ENCODE results near the gene DGLUCY. TPM values are rescaled to one million over a fixed set of nuclear protein-coding genes. Genes with fewer than 3 reads are reported as not detected.
"Not testable (repeated sequence)": the region's sequence is repeated elsewhere in the genome, so short reads cannot be mapped to it uniquely, and the experiment has no call there.

The DGLUCY gene
- total RNA-seq, 2 experiments from 2014 or later: 52.3 to 59.3 TPM

DNA sequence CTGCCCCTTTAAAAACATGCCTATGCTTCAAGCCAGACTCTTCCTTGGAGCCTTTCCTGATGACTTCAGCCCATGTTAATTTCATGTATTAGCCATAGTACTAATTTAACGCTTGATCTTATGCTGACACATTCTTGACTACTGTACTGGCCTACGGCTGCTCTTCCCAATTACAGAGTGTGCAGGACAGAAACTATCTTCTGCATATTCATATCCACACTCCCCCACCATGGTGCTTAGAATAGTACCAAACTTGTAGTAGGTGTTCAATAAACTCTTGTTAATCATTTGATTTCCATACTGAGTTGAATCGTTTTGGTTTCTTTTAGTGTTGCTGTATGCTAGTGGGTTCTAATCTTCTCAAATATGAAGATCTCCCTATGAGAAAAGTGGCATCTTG is 21.8 kb upstream of the DGLUCY start:
- ATAC-seq (no peak), DNase-seq (no peak)
- Mint-ChIP-seq H3K4me1 (ENCODE audit: low read depth) (peaks cover 7% of the 10 kb centered on the region), H3K36me3 (ENCODE audit: low read depth) (no peaks in the 10 kb centered on the region), H3K27me3 (no peaks in the 10 kb centered on the region), H3K4me3 (no peak overlapping the region), H3K9me3 (no peaks in the 10 kb centered on the region), H3K27ac (no peak overlapping the region)
- intact Hi-C loops (cut with micrococcal nuclease): no loop called here
- TF ChIP-seq, protein P1, sequence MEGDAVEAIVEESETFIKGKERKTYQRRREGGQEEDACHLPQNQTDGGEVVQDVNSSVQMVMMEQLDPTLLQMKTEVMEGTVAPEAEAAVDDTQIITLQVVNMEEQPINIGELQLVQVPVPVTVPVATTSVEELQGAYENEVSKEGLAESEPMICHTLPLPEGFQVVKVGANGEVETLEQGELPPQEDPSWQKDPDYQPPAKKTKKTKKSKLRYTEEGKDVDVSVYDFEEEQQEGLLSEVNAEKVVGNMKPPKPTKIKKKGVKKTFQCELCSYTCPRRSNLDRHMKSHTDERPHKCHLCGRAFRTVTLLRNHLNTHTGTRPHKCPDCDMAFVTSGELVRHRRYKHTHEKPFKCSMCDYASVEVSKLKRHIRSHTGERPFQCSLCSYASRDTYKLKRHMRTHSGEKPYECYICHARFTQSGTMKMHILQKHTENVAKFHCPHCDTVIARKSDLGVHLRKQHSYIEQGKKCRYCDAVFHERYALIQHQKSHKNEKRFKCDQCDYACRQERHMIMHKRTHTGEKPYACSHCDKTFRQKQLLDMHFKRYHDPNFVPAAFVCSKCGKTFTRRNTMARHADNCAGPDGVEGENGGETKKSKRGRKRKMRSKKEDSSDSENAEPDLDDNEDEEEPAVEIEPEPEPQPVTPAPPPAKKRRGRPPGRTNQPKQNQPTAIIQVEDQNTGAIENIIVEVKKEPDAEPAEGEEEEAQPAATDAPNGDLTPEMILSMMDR (IDR thresholded peaks at IDR 0.05): no peak
- CTCF ChIA-PET: no interaction called here
- POLR2A ChIA-PET: no interaction called here

DNA sequence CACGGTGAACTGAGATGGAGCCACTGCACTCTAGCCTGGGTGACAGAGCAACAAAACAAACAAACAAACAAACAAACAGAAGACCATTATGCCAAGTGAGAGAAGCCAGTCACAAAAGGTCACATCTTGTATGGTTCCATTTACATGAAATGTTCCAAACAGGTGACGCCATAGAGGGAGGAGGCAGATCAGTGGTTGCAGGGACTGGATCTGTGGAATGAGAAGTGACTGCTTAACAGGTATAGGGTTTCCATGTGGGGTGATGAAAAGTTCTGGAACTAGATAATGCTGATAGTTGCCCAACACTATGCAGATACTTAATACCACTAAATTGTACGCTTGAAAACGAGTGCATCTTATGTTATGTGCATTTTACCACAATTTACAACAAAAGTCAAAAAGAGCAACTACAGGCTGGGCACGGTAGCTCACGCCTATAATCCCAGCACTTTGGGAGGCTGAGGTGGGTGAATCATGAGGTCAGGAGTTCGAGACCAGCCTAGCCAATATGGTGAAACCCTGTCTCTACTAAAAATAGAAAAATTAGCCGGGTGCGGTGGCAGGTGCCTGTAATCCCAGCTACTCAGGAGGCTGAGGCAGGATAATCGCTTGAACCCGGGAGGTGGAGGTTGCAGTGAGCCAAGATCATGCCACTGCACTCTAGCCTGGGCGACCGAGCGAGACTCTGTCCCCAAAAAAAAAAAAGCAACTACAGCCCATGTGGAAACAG is 20.0 kb upstream of the DGLUCY start:
- POLR2A ChIA-PET; ATAC-seq; intact Hi-C loops (cut with micrococcal nuclease); H3K27me3 Mint-ChIP-seq; H3K36me3 Mint-ChIP-seq (ENCODE audit: low read depth); CTCF ChIA-PET; DNase-seq; H3K4me1 Mint-ChIP-seq (ENCODE audit: low read depth); H3K4me3 Mint-ChIP-seq; H3K9me3 Mint-ChIP-seq; H3K27ac Mint-ChIP-seq: not testable (repeated sequence)

DNA sequence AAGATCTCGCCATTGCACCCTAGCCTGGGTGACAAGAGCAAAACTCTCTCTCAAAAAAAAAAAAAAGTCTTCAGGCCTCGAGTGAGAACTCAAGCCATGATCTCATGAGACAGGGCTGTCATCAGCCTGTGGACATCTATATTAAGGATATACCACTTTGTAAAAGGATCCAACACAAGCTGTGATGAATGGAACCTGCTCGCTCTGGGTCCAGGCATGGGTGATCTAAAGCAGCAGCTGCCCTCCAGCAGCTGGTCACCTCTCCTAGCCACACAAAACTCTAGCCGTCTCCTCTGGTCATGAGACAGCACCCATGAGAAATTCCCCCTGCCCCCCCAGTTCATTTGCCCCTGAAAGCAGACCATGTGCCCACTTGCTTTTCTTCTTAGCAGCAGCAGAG is 19.1 kb upstream of the DGLUCY start:
- TF ChIP-seq, protein P1 (IDR thresholded peaks at IDR 0.05): no peak
- Mint-ChIP-seq H3K4me3 (no peak overlapping the region), H3K36me3 (ENCODE audit: low read depth) (no peaks in the 10 kb centered on the region), H3K27me3 (no peaks in the 10 kb centered on the region), H3K9me3 (no peaks in the 10 kb centered on the region), H3K27ac (no peak overlapping the region), H3K4me1 (ENCODE audit: low read depth) (no peaks in the 10 kb centered on the region)
- DNase-seq (no peak), ATAC-seq (no peak)
- POLR2A ChIA-PET: interaction anchor here (0.6 kb wide), 1 partner anchor 12 kb away, joined by 3 read pairs; no protein-coding TSS in a partner anchor
- CTCF ChIA-PET: no interaction called here
- intact Hi-C loops (cut with micrococcal nuclease): no loop called here

DNA sequence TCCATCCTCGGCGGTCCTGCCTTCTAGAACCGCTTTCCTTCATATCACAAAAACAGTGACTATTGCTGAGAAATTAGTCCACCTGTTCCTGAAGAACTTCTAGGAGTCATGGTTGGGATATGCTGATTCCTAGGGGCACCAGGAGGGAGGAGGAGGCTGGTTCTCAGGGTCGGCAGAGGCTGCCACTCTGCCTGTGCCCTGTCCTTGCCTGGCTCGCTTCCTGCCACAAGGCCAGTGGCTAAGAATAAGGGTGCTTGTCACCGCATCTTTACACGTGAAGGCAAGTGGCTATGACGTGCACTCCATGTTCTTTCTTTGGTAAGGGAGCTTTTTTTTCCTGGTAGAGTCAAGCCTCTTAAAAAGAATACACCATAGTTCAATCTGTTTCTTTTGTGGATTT is 18.7 kb upstream of the DGLUCY start:
- Mint-ChIP-seq H3K4me1 (ENCODE audit: low read depth) (peaks cover 2% of the 10 kb centered on the region), H3K4me3 (no peak overlapping the region), H3K27ac (no peak overlapping the region), H3K27me3 (no peaks in the 10 kb centered on the region), H3K36me3 (ENCODE audit: low read depth) (no peaks in the 10 kb centered on the region), H3K9me3 (no peaks in the 10 kb centered on the region)
- TF ChIP-seq, protein P1 (IDR thresholded peaks at IDR 0.05): no peak
- no peak for DNase-seq
- POLR2A ChIA-PET: interaction anchor here (0.6 kb wide), 1 partner anchor 11 kb away, joined by 3 read pairs; no protein-coding TSS in a partner anchor
- CTCF ChIA-PET: no interaction called here
- intact Hi-C loops (cut with micrococcal nuclease): no loop called here
- no peak for ATAC-seq

DNA sequence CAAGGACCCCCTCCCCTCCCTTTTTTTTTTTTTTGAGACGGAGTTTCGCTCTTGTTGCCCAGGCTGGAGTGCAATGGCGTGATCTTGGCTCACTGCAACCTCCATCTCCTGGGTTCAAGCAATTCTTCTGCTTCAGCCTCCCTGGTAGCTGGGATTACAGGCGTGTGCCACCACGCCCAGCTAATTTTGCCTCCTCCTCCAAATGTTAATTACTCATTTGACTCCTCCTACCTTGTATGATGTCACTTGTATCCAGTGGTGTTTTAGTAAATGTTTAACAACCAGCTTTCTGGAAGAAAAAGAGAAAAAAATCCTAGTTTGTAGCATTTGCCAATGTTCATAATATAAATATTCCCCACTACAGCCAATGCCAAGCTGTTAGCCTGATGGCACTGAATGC is 16.2 kb upstream of the DGLUCY start:
- H3K27me3 Mint-ChIP-seq; H3K36me3 Mint-ChIP-seq (ENCODE audit: low read depth); H3K4me3 Mint-ChIP-seq; DNase-seq; H3K27ac Mint-ChIP-seq; H3K9me3 Mint-ChIP-seq; intact Hi-C loops (cut with micrococcal nuclease); H3K4me1 Mint-ChIP-seq (ENCODE audit: low read depth); ATAC-seq: not testable (repeated sequence)
- ChIA-PET POLR2A (interaction anchor here (0.7 kb wide), 1 partner anchor 17 kb away, joined by 6 read pairs; no protein-coding TSS in a partner anchor), CTCF (interaction anchor here (1.1 to 2.2 kb wide), 4 partner anchors 10 to 195 kb away, joined by 3 to 6 read pairs (median 4); no protein-coding TSS in a partner anchor)

DNA sequence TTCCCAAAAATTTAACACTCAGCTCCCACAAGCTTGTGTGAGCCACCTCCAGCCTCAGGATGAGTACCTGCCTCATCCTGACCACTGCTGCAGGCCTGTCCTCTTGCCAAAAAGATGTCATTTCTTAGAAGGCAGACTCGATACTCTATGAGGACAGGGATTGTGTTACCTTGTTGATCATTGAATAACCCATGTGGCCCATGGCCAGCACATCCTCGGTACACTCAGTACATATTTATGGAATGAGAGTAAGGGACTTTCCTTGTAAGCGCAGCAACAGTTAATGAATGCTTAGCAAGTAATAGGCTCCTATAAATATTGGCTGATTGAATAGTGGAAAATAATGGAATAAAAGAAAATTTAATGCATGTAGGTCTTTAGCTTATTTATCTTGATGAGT is 15.3 kb upstream of the DGLUCY start:
- intact Hi-C loops (cut with micrococcal nuclease): no loop called here
- ChIA-PET POLR2A (interaction anchor here (0.6 kb wide), 1 partner anchor 269 kb away, joined by 3 read pairs; no protein-coding TSS in a partner anchor), CTCF (interaction anchor here (0.9 to 2.2 kb wide), 4 partner anchors 11 to 75 kb away, joined by 3 to 6 read pairs (median 4); no protein-coding TSS in a partner anchor)
- ATAC-seq (no peak), DNase-seq (no peak)
- Mint-ChIP-seq H3K9me3 (no peaks in the 10 kb centered on the region), H3K4me3 (no peak overlapping the region), H3K27ac (no peak overlapping the region), H3K4me1 (ENCODE audit: low read depth) (peaks cover 4% of the 10 kb centered on the region), H3K27me3 (no peaks in the 10 kb centered on the region), H3K36me3 (ENCODE audit: low read depth) (no peaks in the 10 kb centered on the region)
- TF ChIP-seq, protein P1 (IDR thresholded peaks at IDR 0.05): no peak
